Measurements from ENCODE around the gene RNF43.

RNF43 gene

DNA sequence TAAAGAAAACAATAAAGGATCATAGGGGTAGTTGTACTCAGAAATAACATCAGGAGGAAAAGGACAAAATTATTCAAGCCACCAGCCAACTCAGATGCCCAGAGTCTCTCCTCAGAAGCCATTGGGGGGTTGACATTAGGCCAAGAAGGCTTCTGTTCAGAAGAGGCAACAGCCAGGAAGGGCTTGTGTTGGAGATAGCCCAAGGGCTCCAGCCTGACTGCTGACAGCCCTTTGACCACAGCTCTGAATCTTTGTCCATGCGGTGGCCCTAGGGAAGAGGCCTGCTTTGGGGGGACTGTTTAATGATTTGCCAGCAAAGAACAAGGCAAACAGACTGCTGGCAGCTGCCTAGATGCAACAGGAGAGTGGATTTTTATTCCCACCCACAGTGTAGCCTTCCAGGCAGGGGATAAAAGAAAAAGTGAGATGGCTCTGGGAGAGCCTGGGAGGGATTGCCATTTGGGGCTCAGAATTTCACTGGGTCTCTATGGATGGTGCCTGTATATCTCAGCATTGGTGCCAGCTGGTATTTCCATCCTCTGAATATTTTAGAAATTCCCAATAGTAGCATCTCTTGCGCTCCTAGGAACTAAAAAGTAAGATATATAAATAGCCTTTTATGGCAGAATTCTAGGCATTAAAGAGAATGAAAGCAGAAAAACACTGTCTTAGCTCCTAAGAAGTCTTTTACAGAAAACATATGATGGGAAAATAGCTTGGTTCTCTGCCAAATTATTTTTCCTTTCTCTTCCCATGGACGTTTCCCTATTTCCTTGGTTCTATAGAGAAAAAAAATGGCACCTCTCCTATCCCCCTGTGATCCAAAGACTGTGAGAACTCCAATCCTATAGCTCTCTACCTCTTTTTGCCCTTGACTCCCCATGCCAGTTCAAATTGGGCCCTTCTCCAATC is 36.0 kb downstream of the RNF43 start:
- no peak for DNase-seq (ENCODE audit: low read depth)

DNA sequence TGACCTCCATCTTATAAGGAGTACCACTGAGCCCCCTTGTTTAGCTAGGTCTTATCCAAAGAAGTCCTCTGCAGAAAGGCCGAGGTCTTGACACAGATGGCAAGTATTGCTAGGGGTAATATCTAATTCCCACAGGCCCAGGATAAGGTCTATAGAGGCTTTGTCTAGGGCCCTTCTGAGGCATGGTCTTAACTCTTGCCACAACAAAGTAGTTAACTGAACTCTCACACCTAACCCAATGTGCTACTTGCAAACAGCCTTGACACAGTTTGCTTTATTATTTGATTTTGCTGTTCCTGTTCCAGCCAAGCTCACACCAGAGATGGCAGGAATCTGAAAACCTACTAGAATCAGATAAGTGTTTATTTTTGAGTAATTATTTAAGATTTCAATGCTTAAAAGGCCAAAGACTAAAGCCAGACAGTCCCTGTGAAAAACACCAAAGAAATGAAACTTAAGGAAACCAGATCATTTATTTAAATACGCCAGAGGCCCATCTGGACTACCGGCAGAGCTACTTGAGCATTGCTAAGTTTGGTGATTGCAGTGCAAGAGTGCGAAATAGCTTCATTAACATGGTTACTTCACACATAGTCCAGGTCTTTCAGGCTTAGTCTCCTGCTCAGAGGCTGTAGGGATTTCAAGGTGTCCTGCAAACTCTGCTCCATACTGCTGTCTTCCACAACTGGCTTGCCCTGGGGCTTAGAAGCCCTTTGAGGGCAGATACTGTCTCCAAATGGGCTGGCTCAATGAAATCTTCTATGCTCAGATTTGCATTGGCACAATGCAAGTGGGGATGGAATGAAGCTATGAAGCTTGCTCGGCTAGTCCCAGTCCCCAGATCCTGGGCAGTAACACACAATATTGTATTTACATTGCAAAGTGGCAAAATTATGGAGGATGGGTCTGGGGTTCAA is 36.9 kb downstream of the RNF43 start:
- no peak for DNase-seq (ENCODE audit: low read depth)

GRCh38 chr17:58379511-58379824 is 37.9 kb downstream of the RNF43 start:
- DNase-seq (ENCODE audit: low read depth) = no peak

- DNase-seq (ENCODE audit: low read depth) = no peak
Measured at GRCh38 chr17:58378733-58379510, 38.4 kb downstream of the RNF43 start.

DNA sequence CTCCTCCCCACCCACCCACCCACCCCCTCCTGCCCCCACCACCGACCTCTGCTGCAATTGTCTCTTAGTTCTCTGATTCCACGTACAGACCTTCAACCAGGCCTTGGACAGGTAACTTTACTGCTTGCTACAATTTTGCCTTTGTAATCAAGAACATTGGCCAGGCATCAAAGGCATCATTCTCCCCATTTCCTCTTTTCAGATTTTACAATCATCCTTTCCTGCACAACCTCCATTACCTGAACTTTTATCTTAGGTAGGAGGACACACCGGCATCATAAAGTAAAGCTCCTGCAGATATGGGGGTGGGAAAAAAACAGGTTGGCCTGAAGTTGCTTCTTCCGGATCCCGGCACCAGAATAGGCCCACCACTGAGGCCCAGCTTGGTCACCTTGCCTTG is 39.7 kb downstream of the RNF43 start:
- no peak for DNase-seq (ENCODE audit: low read depth)

DNA sequence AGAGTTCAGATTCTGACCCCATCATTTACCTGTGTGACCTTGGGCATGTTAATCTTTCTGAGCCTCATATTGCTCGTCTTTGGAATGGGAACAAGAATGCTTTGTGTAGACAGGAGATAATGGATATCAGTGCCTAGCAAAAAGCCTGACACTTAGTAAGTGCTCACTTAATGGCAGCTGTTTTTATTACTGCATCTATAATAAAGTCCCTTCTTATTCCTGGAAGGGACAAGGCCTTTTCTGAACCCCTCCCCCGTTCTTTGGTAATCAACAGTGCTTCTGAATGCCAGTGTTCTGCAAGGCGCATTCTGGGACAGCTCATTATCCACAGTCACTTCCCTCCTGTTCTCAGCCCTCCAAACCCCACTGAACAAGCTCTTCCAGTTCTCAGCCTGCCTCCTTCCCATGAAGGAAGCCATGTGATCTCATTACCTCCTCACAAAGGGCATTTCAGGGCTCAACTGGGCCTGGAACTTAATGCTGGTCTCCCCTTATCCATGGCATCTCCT is 40.2 kb downstream of the RNF43 start:
- DNase-seq (ENCODE audit: low read depth) = no peak

DNA sequence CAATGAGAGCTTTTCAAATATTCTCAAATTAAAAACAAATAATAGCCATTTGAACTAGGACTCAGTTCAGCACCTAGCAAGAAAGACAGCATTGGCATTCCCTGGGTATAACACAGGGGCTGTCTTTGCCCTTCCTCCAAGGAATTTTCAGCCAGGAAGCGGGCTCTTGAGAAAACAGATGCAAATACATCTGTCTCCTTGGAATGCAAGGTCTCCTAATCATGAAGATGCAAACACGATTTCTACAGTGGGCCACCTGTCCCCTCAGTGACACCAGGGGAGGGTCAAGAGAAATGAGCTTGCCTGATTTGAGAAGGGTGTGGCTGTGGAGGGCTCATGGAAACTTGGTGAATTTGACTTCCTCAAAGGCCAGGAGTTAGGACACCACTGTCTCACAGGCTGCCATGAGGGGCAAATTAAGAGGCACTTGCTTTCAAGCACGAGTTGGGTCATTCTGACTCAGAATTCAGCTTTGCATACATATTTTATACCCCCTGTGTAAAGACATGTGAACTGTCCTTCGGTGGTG is 40.8 kb downstream of the RNF43 start:
- DNase-seq (ENCODE audit: low read depth) = no peak

DNA sequence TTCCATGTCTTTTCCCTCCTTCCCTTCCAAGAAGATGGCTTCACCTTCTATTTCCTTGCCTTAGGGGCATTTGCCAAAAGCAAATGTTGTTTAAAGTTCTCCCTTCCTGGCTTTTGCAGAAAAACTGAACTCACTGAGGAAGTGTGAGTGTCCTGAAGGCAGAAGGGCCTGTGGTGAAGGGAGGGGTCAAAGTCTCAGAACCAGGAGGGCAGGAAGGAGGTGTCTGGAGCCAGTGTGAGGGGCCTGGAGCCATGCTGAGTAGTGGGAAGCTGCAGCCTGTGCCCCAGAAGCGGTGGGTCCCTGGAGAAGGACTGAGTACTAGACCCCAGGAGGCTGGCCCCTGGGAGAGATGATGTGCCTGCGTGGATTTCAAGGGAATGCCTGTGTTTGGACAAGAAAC is 41.5 kb downstream of the RNF43 start:
- no peak for DNase-seq (ENCODE audit: low read depth)

DNA sequence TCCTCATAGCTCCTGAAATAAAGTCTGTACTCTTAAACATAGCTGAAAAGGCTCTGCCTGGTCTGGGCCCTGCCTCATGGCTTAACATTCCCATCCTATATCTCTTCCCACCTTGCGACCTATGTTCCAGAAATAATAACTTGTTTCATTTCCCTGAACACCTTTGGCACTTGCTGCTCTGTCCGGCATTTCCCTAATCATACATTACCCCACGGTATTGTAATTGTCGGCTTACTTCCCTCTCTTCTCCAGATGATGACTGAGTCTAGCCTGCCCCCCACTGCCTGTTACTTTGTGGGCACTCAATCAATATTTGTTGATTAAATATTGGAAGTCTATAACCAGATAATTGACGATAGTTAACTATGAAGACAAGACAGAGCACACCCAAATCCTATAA is 42.1 kb downstream of the RNF43 start:
- no peak for DNase-seq (ENCODE audit: low read depth)

GRCh38 chr17:58373923-58374322 is 43.4 kb downstream of the RNF43 start:
- no peak for DNase-seq (ENCODE audit: low read depth)

DNA sequence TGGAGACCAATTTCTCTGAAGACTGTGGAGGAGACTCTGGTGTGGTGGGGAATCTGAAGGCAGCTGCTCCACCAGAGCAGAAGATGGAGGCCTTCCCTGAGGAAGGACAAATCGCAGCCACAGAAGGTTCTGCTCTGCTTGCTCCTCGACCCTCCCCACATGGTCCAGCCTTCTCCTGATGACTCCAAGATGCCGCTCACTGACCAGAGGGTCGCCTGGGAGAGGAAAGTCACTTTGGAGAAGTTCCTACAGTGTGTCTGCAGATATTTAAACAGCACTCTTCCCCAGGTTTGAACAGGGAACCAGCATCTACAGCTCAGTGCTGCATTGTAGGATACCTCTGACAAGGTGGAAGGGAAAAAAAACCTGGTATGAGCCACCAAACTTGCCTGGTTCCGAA is 44.3 kb downstream of the RNF43 start:
- no peak for DNase-seq (ENCODE audit: low read depth)

- DNase-seq (ENCODE audit: low read depth) = no peak
Measured at GRCh38 chr17:58371300-58371950, 45.9 kb downstream of the RNF43 start.

DNA sequence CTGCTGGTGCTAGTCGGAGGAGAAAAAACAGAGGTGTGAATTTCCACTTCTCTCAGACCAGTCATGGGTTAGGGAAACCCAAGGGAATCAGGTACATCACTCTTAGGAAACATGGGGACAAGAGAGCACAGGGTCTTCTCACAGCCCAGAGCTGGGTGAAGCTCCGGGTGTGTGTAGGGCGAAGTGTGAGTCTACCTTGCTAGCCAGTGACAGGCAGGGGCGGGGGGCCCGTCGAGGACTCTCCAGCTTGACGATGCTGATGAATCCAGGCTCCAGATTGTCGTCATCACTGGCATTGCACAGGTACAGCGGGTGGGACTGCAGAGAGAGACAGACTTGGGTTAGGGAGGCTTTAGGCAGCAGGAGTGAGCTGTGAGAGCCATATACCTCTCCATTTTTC is 46.6 kb downstream of the RNF43 start:
- no peak for DNase-seq (ENCODE audit: low read depth)

DNA sequence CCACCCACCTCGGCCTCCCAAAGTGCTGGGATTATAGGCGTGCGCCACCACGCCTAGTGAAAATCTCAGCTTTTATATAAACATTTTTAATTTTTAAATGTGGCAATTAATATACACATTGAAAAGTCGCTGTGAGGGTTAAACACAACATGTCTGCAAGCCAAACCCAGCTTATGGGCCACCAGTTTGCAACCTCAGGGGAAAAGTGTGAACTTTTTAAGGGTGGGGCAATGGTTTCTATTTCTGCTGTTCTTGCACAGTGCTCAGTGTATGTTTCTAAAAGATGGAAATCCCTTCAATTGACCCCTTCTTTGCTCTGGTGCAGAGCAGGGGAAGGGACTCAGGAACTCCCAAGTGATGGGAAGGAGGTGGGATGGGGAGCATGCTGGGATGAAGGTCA is 47.0 kb downstream of the RNF43 start:
- no peak for DNase-seq (ENCODE audit: low read depth)

- DNase-seq (ENCODE audit: low read depth) = no peak
Measured at GRCh38 chr17:58369214-58370031, 47.9 kb downstream of the RNF43 start.

GRCh38 chr17:58368860-58369213 is 48.5 kb downstream of the RNF43 start:
- DNase-seq (ENCODE audit: low read depth) = no peak

Measured in activated T-helper 9 cell treated with anti-CD3 and anti-CD28 coated beads, Interleukin-2, amount 50 U/mL, for 16 hours (primary cell).